Osteocyte (in vitro differentiated cells): ENCODE data around the gene RNPEPL1. TPM values are rescaled to one million over a fixed set of nuclear protein-coding genes. Genes with fewer than 3 reads are reported as not detected.

Experiments
- DNase-seq: peaks from one replicate; pipeline ENCODE4 v3.0.0; 2021; ENCODE audit warnings: mixed read lengths; ENCODE audit not compliant: unreplicated experiment; ENCODE audit errors: extremely low spot score
- H3K27ac Mint-ChIP-seq: one replicate; pipeline ENCODE4 v1.8.0; 2021; ENCODE audit warnings: mild to moderate bottlenecking, mixed read lengths; ENCODE audit not compliant: unreplicated experiment
- H3K27me3 Mint-ChIP-seq: one replicate; pipeline ENCODE4 v1.8.0; 2021; ENCODE audit warnings: mixed read lengths; ENCODE audit not compliant: unreplicated experiment
- H3K36me3 Mint-ChIP-seq: one replicate; pipeline ENCODE4 v1.8.0; 2021; ENCODE audit warnings: mixed read lengths; ENCODE audit not compliant: unreplicated experiment
- H3K4me1 Mint-ChIP-seq: one replicate; pipeline ENCODE4 v1.8.0; 2021; ENCODE audit warnings: mixed read lengths; ENCODE audit not compliant: unreplicated experiment
- H3K4me3 Mint-ChIP-seq: one replicate; pipeline ENCODE4 v1.8.0; 2021; ENCODE audit warnings: mild to moderate bottlenecking, moderate library complexity, mixed read lengths; ENCODE audit not compliant: unreplicated experiment
- H3K9me3 Mint-ChIP-seq: one replicate; pipeline ENCODE4 v1.8.0; 2021; ENCODE audit warnings: mixed read lengths; ENCODE audit not compliant: unreplicated experiment
- total RNA-seq: library from RNA; stranded (reverse); gene quantifications from 2 replicates; pipeline ENCODE4 v1.2.1, GENCODE V29; 2021
- TF ChIP-seq, protein P1 (sequence below): fragments of 200-600 bp; sonication (generic); IDR thresholded peaks from 2 replicates; pipeline ENCODE4 v1.5.0; 2021; ENCODE audit warnings: antibody characterized with exemption, mild to moderate bottlenecking, moderate library complexity

The RNPEPL1 gene
- total RNA-seq, 1 donor from 2014 or later, result 56.5 TPM

GRCh38 chr2:240620859-240621258 lies 52.6 kb downstream of the RNPEPL1 start:
- Mint-ChIP-seq H3K27ac (no peak overlapping the region), H3K4me3 (no peak overlapping the region), H3K36me3 (peaks cover 6% of the 10 kb centered on the region), H3K9me3 (peaks cover 5% of the 10 kb centered on the region), H3K4me1 (peaks cover 6% of the 10 kb centered on the region), H3K27me3 (no peaks in the 10 kb centered on the region)
- no peak for DNase-seq
- TF ChIP-seq, protein P1, sequence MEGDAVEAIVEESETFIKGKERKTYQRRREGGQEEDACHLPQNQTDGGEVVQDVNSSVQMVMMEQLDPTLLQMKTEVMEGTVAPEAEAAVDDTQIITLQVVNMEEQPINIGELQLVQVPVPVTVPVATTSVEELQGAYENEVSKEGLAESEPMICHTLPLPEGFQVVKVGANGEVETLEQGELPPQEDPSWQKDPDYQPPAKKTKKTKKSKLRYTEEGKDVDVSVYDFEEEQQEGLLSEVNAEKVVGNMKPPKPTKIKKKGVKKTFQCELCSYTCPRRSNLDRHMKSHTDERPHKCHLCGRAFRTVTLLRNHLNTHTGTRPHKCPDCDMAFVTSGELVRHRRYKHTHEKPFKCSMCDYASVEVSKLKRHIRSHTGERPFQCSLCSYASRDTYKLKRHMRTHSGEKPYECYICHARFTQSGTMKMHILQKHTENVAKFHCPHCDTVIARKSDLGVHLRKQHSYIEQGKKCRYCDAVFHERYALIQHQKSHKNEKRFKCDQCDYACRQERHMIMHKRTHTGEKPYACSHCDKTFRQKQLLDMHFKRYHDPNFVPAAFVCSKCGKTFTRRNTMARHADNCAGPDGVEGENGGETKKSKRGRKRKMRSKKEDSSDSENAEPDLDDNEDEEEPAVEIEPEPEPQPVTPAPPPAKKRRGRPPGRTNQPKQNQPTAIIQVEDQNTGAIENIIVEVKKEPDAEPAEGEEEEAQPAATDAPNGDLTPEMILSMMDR, result no peak

- Mint-ChIP-seq H3K4me1 (peaks cover 6% of the 10 kb centered on the region), H3K4me3 (no peak overlapping the region), H3K9me3 (peaks cover 5% of the 10 kb centered on the region), H3K36me3 (peaks cover 4% of the 10 kb centered on the region), H3K27ac (no peak overlapping the region), H3K27me3 (no peaks in the 10 kb centered on the region)
- no peak for DNase-seq
- TF ChIP-seq, protein P1, result no peak
These were observed 53.8 kb downstream of the RNPEPL1 start for GRCh38 chr2:240622060-240622411.

GRCh38 chr2:240622531-240623235 lies 54.4 kb downstream of the RNPEPL1 start:
- no peak for DNase-seq
- peaks cover 2% of the 10 kb centered on the region for H3K9me3 Mint-ChIP-seq
- TF ChIP-seq, protein P1, result no peak
- H3K27me3 Mint-ChIP-seq, result no peaks in the 10 kb centered on the region
- H3K36me3 Mint-ChIP-seq, result peaks cover 2% of the 10 kb centered on the region
- peaks cover 6% of the 10 kb centered on the region for H3K4me1 Mint-ChIP-seq
- no peak overlapping the region for H3K27ac Mint-ChIP-seq
- no peak overlapping the region for H3K4me3 Mint-ChIP-seq

- Mint-ChIP-seq H3K36me3 (no peaks in the 10 kb centered on the region), H3K27ac (no peak overlapping the region), H3K9me3 (no peaks in the 10 kb centered on the region), H3K4me1 (peaks cover 6% of the 10 kb centered on the region), H3K27me3 (no peaks in the 10 kb centered on the region), H3K4me3 (no peak overlapping the region)
- DNase-seq, result no peak
- TF ChIP-seq, protein P1, result no peak
These were observed 55.3 kb downstream of the RNPEPL1 start for GRCh38 chr2:240623531-240624010.

DNA sequence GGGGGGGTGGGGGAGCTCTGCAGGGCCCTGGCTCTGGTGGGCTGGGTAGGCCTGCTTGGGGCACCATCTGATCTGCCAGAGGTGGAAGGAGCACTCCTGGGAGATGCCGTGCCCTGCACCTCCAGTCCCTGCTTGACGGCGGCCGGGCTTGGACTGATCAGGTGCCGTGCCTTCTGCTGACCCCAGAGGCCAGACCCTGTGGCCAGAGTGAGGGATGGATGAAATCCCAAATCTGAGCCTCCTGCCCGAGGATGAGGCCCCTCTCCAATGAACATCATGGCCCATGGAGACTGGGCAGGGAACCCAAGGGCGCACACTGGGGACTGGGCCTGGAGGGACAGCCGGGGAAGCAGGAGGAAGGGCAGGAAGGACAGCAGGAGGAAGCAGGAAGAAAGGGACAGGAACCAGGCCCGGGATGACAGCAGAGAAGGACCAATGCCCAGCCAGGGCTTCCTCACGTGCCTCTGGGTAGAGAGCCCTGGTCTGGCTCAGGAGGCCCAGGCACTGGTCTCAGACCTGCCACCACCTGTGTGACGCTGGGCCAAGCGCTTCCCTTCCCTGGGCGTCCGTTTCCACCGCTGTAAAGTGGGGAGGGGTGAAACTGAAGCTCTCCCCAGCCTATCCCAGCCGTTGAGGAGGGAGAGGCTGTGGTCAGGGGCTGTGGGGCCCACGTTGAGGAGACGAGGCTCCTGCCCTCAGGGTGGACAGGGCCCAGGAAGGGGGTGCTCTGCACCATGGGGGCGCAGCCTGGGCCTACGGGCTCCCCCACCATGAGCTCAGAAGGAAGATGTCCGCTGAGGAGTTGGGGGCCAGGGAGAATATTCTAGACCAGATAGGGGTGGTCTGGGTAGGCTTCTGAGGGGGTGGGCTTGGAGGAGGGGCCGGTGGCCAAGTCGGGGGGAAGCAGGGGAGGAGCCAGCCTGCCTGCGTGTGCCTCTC lies 56.0 kb downstream of the RNPEPL1 start:
- H3K27me3 Mint-ChIP-seq, result no peaks in the 10 kb centered on the region
- no peak overlapping the region for H3K4me3 Mint-ChIP-seq
- H3K27ac Mint-ChIP-seq, result no peak overlapping the region
- no peak for DNase-seq
- H3K9me3 Mint-ChIP-seq, result no peaks in the 10 kb centered on the region
- no peaks in the 10 kb centered on the region for H3K36me3 Mint-ChIP-seq
- H3K4me1 Mint-ChIP-seq, result peaks cover 6% of the 10 kb centered on the region
- TF ChIP-seq, protein P1, result no peak
